Ectodermal cell (in vitro differentiated cells): ENCODE data around the gene CDK5R1.
"Not testable (repeated sequence)": the region's sequence is repeated elsewhere in the genome, so short reads cannot be mapped to it uniquely, and the experiment has no call there.

Experiments used
- H3K27ac ChIP-seq: 2 replicates; pipeline ENCODE4 v1.7.0; 2013; ENCODE audit warnings: mild to moderate bottlenecking, low read depth, low read length; ENCODE audit not compliant: insufficient read depth, poor library complexity, severe bottlenecking
- H3K27me3 ChIP-seq: 2 replicates; pipeline ENCODE4 v1.7.0; 2013; ENCODE audit warnings: mild to moderate bottlenecking, low read length; ENCODE audit not compliant: insufficient read depth, control insufficient read depth, poor library complexity, severe bottlenecking
- H3K36me3 ChIP-seq: one replicate; pipeline ENCODE4 v1.7.0; 2013; ENCODE audit warnings: low read length; ENCODE audit not compliant: control insufficient read depth, insufficient read depth
- H3K4me1 ChIP-seq: one replicate; pipeline ENCODE4 v1.7.0; 2013; ENCODE audit warnings: low read length; ENCODE audit not compliant: control insufficient read depth, insufficient read depth
- H3K4me3 ChIP-seq: 2 replicates; pipeline ENCODE4 v1.7.0; 2013; ENCODE audit warnings: low read depth, low read length, control low read depth; ENCODE audit not compliant: insufficient read depth
- H3K9me3 ChIP-seq: 2 replicates; pipeline ENCODE4 v1.7.0; 2013; ENCODE audit warnings: mild to moderate bottlenecking, low read length, moderate library complexity; ENCODE audit not compliant: control insufficient read depth
- WGBS, 2 experiments: methylation state at CpG; one replicate each; pipeline ENCODE4 v1.1.7; 2013; ENCODE audit warnings: missing lambda C conversion rate in 2 of 2; 5-methylcytosine and 5-hydroxymethylcytosine counted together

Gene CDK5R1

DNA sequence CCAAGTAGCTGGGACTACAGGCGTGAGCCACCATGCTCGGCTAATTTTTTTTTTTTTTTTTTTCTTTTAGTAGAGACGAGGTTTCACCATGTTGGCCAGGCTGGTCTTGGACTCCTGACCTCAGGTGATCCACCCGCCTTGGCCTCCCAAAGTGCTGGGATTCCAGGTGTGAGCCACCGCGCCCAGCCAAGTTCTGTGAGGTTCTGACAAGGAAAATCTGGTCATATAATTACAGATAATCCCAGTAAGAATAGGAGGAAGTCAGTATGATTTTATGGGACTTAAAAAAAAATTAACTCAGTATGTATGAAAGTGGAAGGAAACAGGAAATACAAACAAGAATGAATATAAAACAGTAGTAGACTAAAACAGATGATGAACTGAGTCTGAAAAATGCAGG is 36.4 kb upstream of the CDK5R1 start:
- H3K4me3 ChIP-seq, H3K9me3 ChIP-seq, H3K27me3 ChIP-seq, H3K27ac ChIP-seq: not testable (repeated sequence)
- Histone ChIP-seq H3K36me3 (peaks cover 57% of the 10 kb centered on the region), H3K4me1 (peaks cover 14% of the 10 kb centered on the region)
- WGBS, 2 experiments, result 95 to 97% methylated on average over 6 of the region's 6 CpGs

DNA sequence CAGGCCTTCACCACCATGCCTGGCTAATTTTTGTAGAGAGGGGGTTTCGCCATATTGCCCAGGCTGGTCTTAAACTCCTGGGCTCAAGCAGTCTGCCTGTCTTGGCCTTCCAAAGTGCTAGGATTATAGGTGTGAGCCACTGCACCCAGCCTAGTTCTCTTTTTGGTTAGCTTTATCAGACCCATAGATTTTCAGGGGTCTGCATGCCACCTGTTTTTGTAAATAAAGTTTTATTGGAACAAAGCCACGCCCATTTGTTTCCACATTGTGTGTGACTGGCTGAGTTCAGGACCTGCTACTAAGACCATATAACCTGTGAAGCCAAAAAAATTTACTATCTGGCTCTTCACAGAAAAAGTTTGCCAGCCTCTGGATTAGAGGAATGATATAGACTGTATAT is 34.9 kb upstream of the CDK5R1 start:
- Histone ChIP-seq H3K4me1 (no peaks in the 10 kb centered on the region), H3K36me3 (peaks cover 66% of the 10 kb centered on the region), H3K4me3 (no peak overlapping the region), H3K27me3 (no peaks in the 10 kb centered on the region), H3K27ac (no peak overlapping the region), H3K9me3 (no peaks in the 10 kb centered on the region)
- 45 to 50% methylated on average over 2 of the region's 2 CpGs for WGBS, 2 experiments

DNA sequence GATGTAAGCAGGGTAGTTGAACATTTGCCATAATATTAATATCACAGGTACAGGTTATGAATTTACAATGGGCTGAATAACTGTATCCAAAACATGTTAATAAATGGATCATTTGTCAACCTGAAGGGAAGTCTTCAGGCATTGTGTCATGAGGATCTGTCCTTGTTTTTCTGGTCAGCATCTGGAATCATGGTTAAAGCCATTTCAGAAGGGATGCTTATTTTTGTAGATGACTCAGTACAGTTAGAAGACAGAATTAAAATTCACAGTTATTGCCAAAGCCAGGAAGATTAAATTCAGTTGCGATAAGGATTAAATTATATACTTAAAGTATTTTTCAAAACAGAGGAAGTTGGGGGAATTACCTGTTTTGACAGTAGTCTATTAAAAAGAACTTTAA is 34.5 kb upstream of the CDK5R1 start:
- no CpG with 5 or more reads among the region's 1 CpG for WGBS, 2 experiments
- Histone ChIP-seq H3K4me3 (no peak overlapping the region), H3K4me1 (no peaks in the 10 kb centered on the region), H3K9me3 (no peaks in the 10 kb centered on the region), H3K27ac (no peak overlapping the region), H3K27me3 (no peaks in the 10 kb centered on the region), H3K36me3 (peaks cover 66% of the 10 kb centered on the region)

DNA sequence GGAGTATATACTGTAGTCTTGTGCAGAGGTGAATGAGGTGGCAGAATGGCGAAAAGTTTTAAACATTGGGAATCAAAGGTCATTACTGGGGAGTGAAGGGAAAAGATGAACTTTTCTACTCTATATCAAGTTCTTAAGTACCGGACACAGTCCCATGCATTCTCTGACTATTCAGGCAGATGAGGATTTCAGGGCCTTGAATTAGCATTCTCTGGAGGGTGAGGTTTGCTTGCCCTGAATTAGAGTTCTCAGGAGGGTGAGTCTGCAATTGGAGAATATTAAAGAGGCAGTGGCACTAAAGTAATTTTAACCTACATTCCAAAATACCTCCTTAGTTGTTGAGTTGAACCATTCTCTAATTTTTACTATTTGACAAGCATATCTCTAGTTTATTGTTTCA is 33.4 kb upstream of the CDK5R1 start:
- Histone ChIP-seq H3K4me1 (no peaks in the 10 kb centered on the region), H3K36me3 (peaks cover 66% of the 10 kb centered on the region)
- 100% methylated on average over 2 of the region's 2 CpGs for WGBS, 2 experiments

DNA sequence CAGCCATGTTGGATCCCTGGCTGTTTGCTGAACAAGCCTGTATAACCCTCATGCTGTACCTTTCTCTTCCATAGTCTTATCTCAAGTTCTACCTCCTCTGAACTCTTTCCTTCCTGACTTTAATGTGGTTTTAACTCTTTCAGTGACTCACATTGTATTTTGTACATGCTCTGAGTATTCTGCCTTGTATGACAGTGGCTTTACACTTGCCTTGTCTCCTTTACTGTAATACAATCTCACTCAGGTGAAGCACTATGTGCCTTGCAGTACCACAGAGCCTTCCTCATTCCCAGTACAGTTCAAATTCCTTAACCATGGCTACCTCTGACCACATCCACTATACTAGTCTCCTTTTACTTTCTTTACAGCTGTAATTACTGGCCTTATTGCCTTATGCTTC is 28.4 kb upstream of the CDK5R1 start:
- Histone ChIP-seq H3K27me3 (no peaks in the 10 kb centered on the region), H3K4me1 (no peaks in the 10 kb centered on the region), H3K9me3 (no peaks in the 10 kb centered on the region), H3K4me3 (no peak overlapping the region), H3K36me3 (peaks cover 51% of the 10 kb centered on the region), H3K27ac (no peak overlapping the region)

More for the DNA sequence above, 33.4 kb upstream of the CDK5R1 start:
- no peaks in the 10 kb centered on the region for H3K9me3 ChIP-seq
- H3K4me3 ChIP-seq, result no peak overlapping the region
- H3K27ac ChIP-seq, result no peak overlapping the region
- H3K27me3 ChIP-seq, result no peaks in the 10 kb centered on the region

DNA sequence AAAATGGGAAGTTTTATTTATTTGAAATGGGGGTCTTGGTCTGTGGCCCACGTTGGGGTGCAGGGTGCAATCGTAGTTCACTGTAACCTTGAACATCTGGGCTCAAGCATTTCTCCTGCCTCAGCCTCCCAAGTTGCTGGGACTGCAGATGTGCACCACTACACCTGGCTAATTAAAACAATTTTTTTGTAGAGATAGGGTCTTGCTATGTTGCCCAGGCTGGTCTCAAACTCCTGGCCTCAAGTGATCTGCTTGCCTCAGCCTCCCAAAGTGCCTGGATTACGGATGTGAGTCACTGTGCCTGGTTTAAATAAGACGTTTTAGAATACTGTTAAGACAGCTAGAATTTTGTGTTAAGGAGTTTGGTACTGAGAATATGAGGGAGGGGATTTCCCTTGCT is 26.7 kb upstream of the CDK5R1 start:
- no peaks in the 10 kb centered on the region for H3K9me3 ChIP-seq
- 94% methylated on average over 4 of the region's 4 CpGs for WGBS, 2 experiments
- H3K27ac ChIP-seq, result no peak overlapping the region
- H3K4me3 ChIP-seq, result no peak overlapping the region
- H3K36me3 ChIP-seq, result peaks cover 47% of the 10 kb centered on the region
- H3K27me3 ChIP-seq, result no peaks in the 10 kb centered on the region
- no peaks in the 10 kb centered on the region for H3K4me1 ChIP-seq

DNA sequence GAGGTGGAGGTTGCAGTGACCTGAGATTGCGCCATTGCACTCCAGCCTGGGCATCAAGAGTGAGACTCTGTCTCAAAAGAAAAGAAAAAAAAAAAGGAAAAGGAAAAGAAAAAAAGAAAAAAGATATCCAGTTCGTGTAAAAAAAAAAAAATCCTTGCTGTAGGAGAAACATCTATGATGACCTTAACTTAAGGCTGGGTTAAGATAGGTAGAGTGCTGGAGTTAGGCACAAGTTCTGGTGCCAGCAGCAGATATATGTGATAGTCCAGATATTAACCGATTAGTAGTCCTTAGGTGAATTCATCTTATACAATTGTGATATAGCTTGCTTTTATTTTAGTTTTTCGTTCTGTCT is 25.3 kb upstream of the CDK5R1 start:
- WGBS, 2 experiments, result 80 to 85% methylated on average over 4 of the region's 4 CpGs
- no peaks in the 10 kb centered on the region for H3K9me3 ChIP-seq
- H3K4me3 ChIP-seq, result no peak overlapping the region
- H3K27ac ChIP-seq, result no peak overlapping the region
- no peaks in the 10 kb centered on the region for H3K4me1 ChIP-seq
- H3K36me3 ChIP-seq, result peaks cover 35% of the 10 kb centered on the region
- H3K27me3 ChIP-seq, result no peaks in the 10 kb centered on the region

DNA sequence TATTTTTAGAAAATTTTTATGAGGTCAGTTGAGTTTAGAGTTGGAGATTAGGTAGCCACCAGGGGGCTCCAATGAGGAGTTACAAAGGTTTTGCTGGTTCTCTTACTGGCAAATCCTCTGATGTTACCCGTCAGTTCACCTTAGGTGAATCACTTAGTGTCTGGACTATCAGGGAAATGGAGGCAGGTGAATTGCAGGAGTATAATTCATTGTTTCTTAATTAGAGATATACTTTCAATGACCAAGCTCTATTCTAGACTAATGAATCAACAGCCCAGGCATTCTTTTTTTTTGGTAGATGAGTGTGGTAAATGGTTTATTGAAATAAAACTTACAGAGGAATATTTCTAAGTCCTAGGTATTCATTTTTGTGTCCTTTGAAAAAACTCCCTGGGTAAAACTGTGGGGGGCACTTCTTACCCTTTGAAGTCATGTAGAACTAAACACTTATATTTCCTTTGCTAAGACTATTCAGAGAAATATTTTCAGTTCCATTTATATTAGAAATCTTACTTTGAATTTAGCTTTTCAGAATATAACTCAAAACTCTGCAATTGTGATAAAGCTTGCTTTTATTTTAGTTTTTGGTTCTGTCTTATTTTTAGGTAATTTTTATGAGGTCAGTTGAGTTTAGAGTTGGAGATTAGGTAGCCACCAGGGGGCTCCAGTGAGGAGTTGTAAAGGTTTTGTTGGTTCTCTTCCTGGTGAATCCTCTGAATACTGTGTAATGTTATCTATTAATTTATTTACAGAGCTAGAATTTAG is 24.8 kb upstream of the CDK5R1 start:
- H3K27me3 ChIP-seq, result no peaks in the 10 kb centered on the region
- no peaks in the 10 kb centered on the region for H3K4me1 ChIP-seq
- WGBS, 2 experiments, result 70 to 82% methylated on average over 1 of the region's 1 CpG
- no peak overlapping the region for H3K27ac ChIP-seq
- H3K9me3 ChIP-seq, result no peaks in the 10 kb centered on the region
- H3K36me3 ChIP-seq, result peaks cover 35% of the 10 kb centered on the region
- H3K4me3 ChIP-seq, result no peak overlapping the region

DNA sequence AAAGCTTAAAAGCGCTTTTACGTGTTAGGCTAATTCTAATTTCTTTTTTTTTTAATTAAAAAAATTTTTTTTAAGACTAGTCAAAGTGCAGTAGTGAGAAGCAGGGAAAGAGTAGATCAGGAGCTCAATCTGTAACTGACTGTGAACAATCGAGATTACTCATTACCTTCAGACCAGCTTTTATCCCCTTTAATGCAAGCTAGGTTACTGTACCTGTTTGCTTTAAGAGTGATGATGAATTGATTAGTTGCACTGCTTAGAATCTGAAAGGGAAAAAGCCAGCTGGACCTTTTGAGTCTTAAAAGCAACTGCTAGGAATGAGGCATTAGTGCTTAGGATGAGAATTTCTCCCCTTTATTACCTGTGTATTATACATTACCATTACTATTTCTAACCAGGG is 23.5 kb upstream of the CDK5R1 start:
- H3K36me3 ChIP-seq, result peaks cover 37% of the 10 kb centered on the region
- no peak overlapping the region for H3K4me3 ChIP-seq
- no peaks in the 10 kb centered on the region for H3K27me3 ChIP-seq
- no peaks in the 10 kb centered on the region for H3K9me3 ChIP-seq
- H3K4me1 ChIP-seq, result no peaks in the 10 kb centered on the region
- no peak overlapping the region for H3K27ac ChIP-seq
- 80 to 100% methylated on average over 1 of the region's 3 CpGs for WGBS, 2 experiments

DNA sequence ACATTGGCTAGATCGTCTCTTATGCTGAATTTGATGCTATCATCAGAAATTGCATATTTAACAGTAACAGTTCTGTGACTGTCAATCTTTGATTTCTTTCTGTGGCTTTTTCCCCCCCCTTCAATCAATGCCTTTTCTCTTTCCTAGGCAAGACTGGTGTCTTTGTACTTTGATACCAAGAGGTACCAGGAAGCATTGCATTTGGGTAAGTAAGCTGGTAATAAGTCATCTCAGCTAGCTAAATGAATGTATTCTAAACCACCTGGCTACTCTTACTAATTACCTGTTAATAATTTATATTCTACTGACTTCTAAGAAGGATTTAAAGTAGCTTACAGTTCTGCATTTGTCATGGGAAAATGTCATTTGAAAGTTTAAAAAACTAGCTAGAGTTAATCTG is 22.4 kb upstream of the CDK5R1 start:
- Histone ChIP-seq H3K4me3 (no peak overlapping the region), H3K36me3 (peaks cover 43% of the 10 kb centered on the region)

DNA sequence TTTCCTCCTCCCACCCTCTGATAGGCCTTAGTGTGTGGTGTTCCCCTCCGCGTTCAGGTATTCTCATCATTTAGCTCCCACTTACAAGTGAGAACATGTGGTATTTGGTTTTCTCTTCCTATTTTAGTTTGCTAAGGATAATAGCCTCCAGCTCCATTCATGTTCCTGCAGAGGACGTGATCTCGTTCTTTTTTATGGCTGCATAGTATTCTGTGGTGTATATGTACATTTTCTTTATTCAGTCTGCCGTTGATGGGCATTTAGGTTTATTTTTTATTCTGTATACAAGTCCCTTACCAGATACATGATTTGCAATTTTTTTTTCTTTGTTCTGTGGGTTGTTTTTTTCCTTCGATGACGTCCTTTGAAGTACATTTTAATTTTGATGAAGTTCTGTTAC is 18.8 kb upstream of the CDK5R1 start:
- H3K27ac ChIP-seq, result no peak overlapping the region
- H3K27me3 ChIP-seq, result no peaks in the 10 kb centered on the region
- H3K4me1 ChIP-seq, result no peaks in the 10 kb centered on the region
- H3K36me3 ChIP-seq, result peaks cover 49% of the 10 kb centered on the region
- H3K9me3 ChIP-seq, result no peaks in the 10 kb centered on the region
- 90 to 93% methylated on average over 2 to 7 of the region's 7 CpGs for WGBS, 2 experiments
- H3K4me3 ChIP-seq, result no peak overlapping the region

More for the DNA sequence above, 22.4 kb upstream of the CDK5R1 start:
- 90 to 92% methylated on average over 1 of the region's 1 CpG for WGBS, 2 experiments
- Histone ChIP-seq H3K27me3 (no peaks in the 10 kb centered on the region), H3K4me1 (no peaks in the 10 kb centered on the region), H3K9me3 (no peaks in the 10 kb centered on the region), H3K27ac (no peak overlapping the region)
